HCT116 (cell line): ENCODE measurements around the gene ITGA1. TPM values are rescaled to one million over a fixed set of nuclear protein-coding genes. Genes with fewer than 3 reads are reported as not detected.

Source experiments
- ATAC-seq: fragments of 200-7000 bp; cut with Tn5 transposase; 2 replicates; pipeline ENCODE4 v1.9.1; 2020; ENCODE audit warnings: mild to moderate bottlenecking, moderate library complexity
- BruUV-seq: library from RNA; stranded (reverse); fragments of 400-500 nt; replicated peaks from 2 replicates; lab custom pipeline; 2021; lab: Mats Ljungman, UMichigan
- CTCF ChIA-PET: fragments of 300-600 bp; sonication (Branson Sonifier 250); formaldehyde crosslinking; loops from one replicate; lab custom pipeline; 2021; ENCODE audit warnings: antibody characterized with exemption; lab: Charles Lee
- POLR2A ChIA-PET: fragments of 300-600, 350-600 bp; sonication (Branson Sonifier 250); formaldehyde crosslinking; loops from one replicate; lab custom pipeline; 2021; ENCODE audit warnings: antibody characterized with exemption; lab: Charles Lee
- RAD21 ChIA-PET, 2 experiments: fragments of 300-600 bp; sonication (Branson Sonifier 250); formaldehyde crosslinking; loops; one replicate each; lab custom pipeline; 2023; ENCODE audit warnings: low total read pairs in 2 of 2; ENCODE audit not compliant: uncharacterized antibody in 2 of 2, unreplicated experiment in 2 of 2, low non-redundant PET in 1 of 2; lab: Charles Lee
- DNase-seq: peaks from one replicate; pipeline ENCODE4 v3.0.0-alpha.2; 2010; ENCODE audit warnings: low read depth, low spot score
- H2AFZ ChIP-seq: fragments of 200-600 bp; shearing (Covaris generic), sonication (generic); 2 replicates; pipeline ENCODE4 v1.6.1; 2017; ENCODE audit warnings: low read depth, mixed run types, mixed read lengths, antibody characterized with exemption, low read length; ENCODE audit not compliant: poor library complexity, severe bottlenecking
- H3K27ac ChIP-seq: 2 replicates; pipeline ENCODE4 v1.5.1; 2012; ENCODE audit warnings: low read depth, low read length
- H3K27me3 ChIP-seq: fragments of 200-600 bp; sonication (generic); 2 replicates; pipeline ENCODE4 v1.6.1; 2016; ENCODE audit warnings: mixed run types, low read length, mixed read lengths; ENCODE audit not compliant: insufficient read depth
- H3K36me3 ChIP-seq, 2 experiments: fragments of 200-500 bp in 1 of 2; fragments of 200-600 bp in 1 of 2; sonication (Bioruptor generic) in 1 of 2; sonication (generic) in 1 of 2; 2 replicates each; pipeline versions ENCODE4 v1.5.1 to v1.6.1; 2014 to 2016; ENCODE audit warnings: low read length in 2 of 2, inconsistent platforms in 1 of 2, mixed read lengths in 1 of 2, mixed run types in 1 of 2; ENCODE audit not compliant: insufficient read depth in 2 of 2, control insufficient read depth in 1 of 2
- H3K4me1 ChIP-seq, 2 experiments: fragments of 200-600 bp in 1 of 2; sonication (generic) in 1 of 2; 2 replicates each; pipeline versions ENCODE4 v1.5.1 to v1.6.1; 2012 to 2017; ENCODE audit warnings: low read length in 2 of 2, inconsistent platforms in 1 of 2, mild to moderate bottlenecking in 1 of 2, mixed read lengths in 1 of 2, mixed run types in 1 of 2, moderate library complexity in 1 of 2; ENCODE audit not compliant: insufficient read depth in 2 of 2, control insufficient read depth in 1 of 2
- H3K4me2 ChIP-seq: fragments of 200-600 bp; sonication (generic); 2 replicates; pipeline ENCODE4 v1.6.1; 2017; ENCODE audit warnings: mixed run types, low read length, mixed read lengths
- H3K4me3 ChIP-seq, 2 experiments: fragments of 200-600 bp in 1 of 2; sonication (generic) in 1 of 2; replicated peaks in 1 of 2; 2 replicates each; pipeline ENCODE4 v1.5.1; 2011 to 2016; ENCODE audit warnings: low read length in 2 of 2, control low read depth in 1 of 2, low read depth in 1 of 2, mild to moderate bottlenecking in 1 of 2, mixed read lengths in 1 of 2, mixed run types in 1 of 2
- H3K79me2 ChIP-seq: fragments of 200-600 bp; sonication (generic); 2 replicates; pipeline ENCODE4 v1.6.1; 2017; ENCODE audit warnings: mild to moderate bottlenecking, mixed run types, low read length, moderate library complexity, mixed read lengths; ENCODE audit not compliant: insufficient read depth
- H3K9ac ChIP-seq: fragments of 200-600 bp; sonication (generic); 2 replicates; pipeline ENCODE4 v1.6.1; 2016; ENCODE audit warnings: low read length, mixed read lengths
- H3K9me2 ChIP-seq: fragments of 200-600 bp; sonication (generic), shearing (Covaris generic); 2 replicates; pipeline ENCODE4 v1.6.1; 2017; ENCODE audit warnings: mixed run types, mild to moderate bottlenecking, moderate library complexity; ENCODE audit not compliant: insufficient read depth
- H3K9me3 ChIP-seq, 2 experiments: fragments of 200-500 bp in 1 of 2; fragments of 200-600 bp in 1 of 2; sonication (Bioruptor generic) in 1 of 2; sonication (generic) in 1 of 2; 2 replicates each; pipeline ENCODE4 v1.6.1; 2014 to 2017; ENCODE audit warnings: low read length in 2 of 2, mixed read lengths in 2 of 2, inconsistent platforms in 1 of 2, low read depth in 1 of 2, mild to moderate bottlenecking in 1 of 2, mixed run types in 1 of 2, moderate library complexity in 1 of 2; ENCODE audit not compliant: control insufficient read depth in 1 of 2, insufficient read depth in 1 of 2
- H4K20me1 ChIP-seq: fragments of 200-600 bp; sonication (generic), shearing (Covaris generic); 2 replicates; pipeline ENCODE4 v1.6.1; 2017; ENCODE audit warnings: mixed run types, mild to moderate bottlenecking, moderate library complexity; ENCODE audit not compliant: insufficient read depth
- EGR1 ChIP-seq: IDR thresholded peaks from 2 replicates; pipeline ENCODE4 v1.6.1; 2012; ENCODE audit warnings: low read depth
- EZH2 ChIP-seq: fragments of 200-600 bp; sonication (generic); IDR thresholded peaks from 2 replicates; pipeline ENCODE4 v1.6.1; 2017; ENCODE audit warnings: antibody characterized with exemption, mixed run types
- POLR2AphosphoS5 ChIP-seq: IDR thresholded peaks from 2 replicates; pipeline ENCODE4 v1.6.1; 2011; ENCODE audit warnings: mild to moderate bottlenecking, low read depth, low read length, moderate library complexity
- RAD21 ChIP-seq: IDR thresholded peaks from 2 replicates; pipeline ENCODE4 v1.6.1; 2012; ENCODE audit warnings: low read depth, mild to moderate bottlenecking
- SRF ChIP-seq: IDR thresholded peaks from 2 replicates; pipeline ENCODE4 v1.6.1; 2012; ENCODE audit warnings: low read depth
- TCF7L2 ChIP-seq: IDR thresholded peaks from 2 replicates; pipeline ENCODE4 v1.7.0; 2011; ENCODE audit warnings: borderline replicate concordance, inconsistent platforms; ENCODE audit not compliant: insufficient read depth, insufficient read length; ENCODE audit errors: extremely low read depth
- YY1 ChIP-seq: IDR thresholded peaks from 2 replicates; pipeline ENCODE4 v1.6.1; 2011; ENCODE audit warnings: low read length, low read depth, moderate library complexity, mild to moderate bottlenecking; ENCODE audit not compliant: insufficient replicate concordance; ENCODE audit errors: extremely low read depth
- ZNF274 ChIP-seq: fragments of 200-500 bp; sonication (Bioruptor generic); IDR thresholded peaks from 2 replicates; pipeline ENCODE4 v1.6.1; 2014; ENCODE audit warnings: mild to moderate bottlenecking, low read depth, low read length, inconsistent platforms
- intact Hi-C: fragments of 100-400 bp; cut with micrococcal nuclease; formaldehyde crosslinking; loops from 2 replicates; pipeline ENCODE4 v1.10.0; 2022
- total RNA-seq: library from RNA; stranded (reverse); gene quantifications from one replicate; pipeline ENCODE4 v1.2.1, GENCODE V29; 2021; ENCODE audit not compliant: unreplicated experiment
- TF ChIP-seq, protein P1 (sequence below): IDR thresholded peaks from 2 replicates; pipeline ENCODE4 v1.6.1; 2011; ENCODE audit warnings: mild to moderate bottlenecking, low read length, moderate library complexity; ENCODE audit not compliant: insufficient replicate concordance; ENCODE audit errors: extremely low read depth
- TF ChIP-seq, protein P2 (sequence below), 3 experiments: fragments of 200-600 bp in 1 of 3; sonication (generic) in 1 of 3; IDR thresholded peaks in 2 of 3; conservative IDR thresholded peaks in 1 of 3; 2 replicates each; pipeline ENCODE4 v1.5.1; 2012 to 2017; ENCODE audit warnings: low read depth in 2 of 3, low read length in 2 of 3, antibody characterized with exemption in 1 of 3, borderline replicate concordance in 1 of 3, control low read depth in 1 of 3, mild to moderate bottlenecking in 1 of 3, mixed read lengths in 1 of 3, mixed run types in 1 of 3, moderate library complexity in 1 of 3; ENCODE audit not compliant: insufficient read depth in 1 of 3
- TF ChIP-seq, protein P3 (sequence below): IDR thresholded peaks from 2 replicates; pipeline ENCODE4 v1.6.1; 2012
- TF ChIP-seq, protein P4 (sequence below): IDR thresholded peaks from 2 replicates; pipeline ENCODE4 v1.6.1; 2012; ENCODE audit warnings: low read depth

Gene ITGA1
- total RNA-seq, 1 experiment from 2014 or later: 1.8 TPM

DNA sequence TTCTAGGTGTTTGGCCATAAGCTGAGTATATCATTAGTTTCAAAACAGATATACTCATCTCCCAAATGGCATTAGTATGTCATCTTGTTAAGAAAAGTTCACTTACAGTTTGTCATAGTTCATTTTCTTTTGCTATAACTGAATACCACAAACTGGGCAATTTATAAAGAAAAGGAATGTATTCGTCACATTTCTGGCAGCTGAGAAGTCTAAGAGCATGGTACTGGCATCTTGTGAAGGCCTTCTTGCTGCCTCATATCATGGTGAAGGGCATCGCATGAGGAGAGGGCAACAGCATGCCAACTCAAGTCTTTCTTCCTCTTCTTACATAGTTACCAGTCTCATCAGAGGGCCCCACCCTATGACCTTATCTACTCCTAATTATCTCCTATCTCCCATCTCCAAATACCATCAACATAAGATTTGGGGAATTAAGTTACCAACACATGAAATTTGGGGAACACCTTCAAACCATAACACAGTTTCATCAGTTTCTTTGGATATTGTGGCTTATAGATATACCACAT lies 20.4 kb upstream of the ITGA1 start:
- POLR2A ChIA-PET: no interaction called here
- H2AFZ ChIP-seq: no peak overlapping the region
- no peaks in the 10 kb centered on the region for H3K36me3 ChIP-seq
- H3K4me1 ChIP-seq: no peaks in the 10 kb centered on the region
- no peak overlapping the region for H3K9ac ChIP-seq
- ATAC-seq (no peak), DNase-seq (no peak)
- CTCF ChIA-PET: no interaction called here
- no peaks in the 10 kb centered on the region for H3K79me2 ChIP-seq
- H3K27ac ChIP-seq: no peak overlapping the region
- no peaks in the 10 kb centered on the region for H4K20me1 ChIP-seq
- TF ChIP-seq, protein P1, sequence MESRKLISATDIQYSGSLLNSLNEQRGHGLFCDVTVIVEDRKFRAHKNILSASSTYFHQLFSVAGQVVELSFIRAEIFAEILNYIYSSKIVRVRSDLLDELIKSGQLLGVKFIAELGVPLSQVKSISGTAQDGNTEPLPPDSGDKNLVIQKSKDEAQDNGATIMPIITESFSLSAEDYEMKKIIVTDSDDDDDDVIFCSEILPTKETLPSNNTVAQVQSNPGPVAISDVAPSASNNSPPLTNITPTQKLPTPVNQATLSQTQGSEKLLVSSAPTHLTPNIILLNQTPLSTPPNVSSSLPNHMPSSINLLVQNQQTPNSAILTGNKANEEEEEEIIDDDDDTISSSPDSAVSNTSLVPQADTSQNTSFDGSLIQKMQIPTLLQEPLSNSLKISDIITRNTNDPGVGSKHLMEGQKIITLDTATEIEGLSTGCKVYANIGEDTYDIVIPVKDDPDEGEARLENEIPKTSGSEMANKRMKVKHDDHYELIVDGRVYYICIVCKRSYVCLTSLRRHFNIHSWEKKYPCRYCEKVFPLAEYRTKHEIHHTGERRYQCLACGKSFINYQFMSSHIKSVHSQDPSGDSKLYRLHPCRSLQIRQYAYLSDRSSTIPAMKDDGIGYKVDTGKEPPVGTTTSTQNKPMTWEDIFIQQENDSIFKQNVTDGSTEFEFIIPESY: no peak
- TF ChIP-seq EGR1: no peak
- TF ChIP-seq TCF7L2: no peak
- TF ChIP-seq SRF: no peak
- TF ChIP-seq, protein P2, sequence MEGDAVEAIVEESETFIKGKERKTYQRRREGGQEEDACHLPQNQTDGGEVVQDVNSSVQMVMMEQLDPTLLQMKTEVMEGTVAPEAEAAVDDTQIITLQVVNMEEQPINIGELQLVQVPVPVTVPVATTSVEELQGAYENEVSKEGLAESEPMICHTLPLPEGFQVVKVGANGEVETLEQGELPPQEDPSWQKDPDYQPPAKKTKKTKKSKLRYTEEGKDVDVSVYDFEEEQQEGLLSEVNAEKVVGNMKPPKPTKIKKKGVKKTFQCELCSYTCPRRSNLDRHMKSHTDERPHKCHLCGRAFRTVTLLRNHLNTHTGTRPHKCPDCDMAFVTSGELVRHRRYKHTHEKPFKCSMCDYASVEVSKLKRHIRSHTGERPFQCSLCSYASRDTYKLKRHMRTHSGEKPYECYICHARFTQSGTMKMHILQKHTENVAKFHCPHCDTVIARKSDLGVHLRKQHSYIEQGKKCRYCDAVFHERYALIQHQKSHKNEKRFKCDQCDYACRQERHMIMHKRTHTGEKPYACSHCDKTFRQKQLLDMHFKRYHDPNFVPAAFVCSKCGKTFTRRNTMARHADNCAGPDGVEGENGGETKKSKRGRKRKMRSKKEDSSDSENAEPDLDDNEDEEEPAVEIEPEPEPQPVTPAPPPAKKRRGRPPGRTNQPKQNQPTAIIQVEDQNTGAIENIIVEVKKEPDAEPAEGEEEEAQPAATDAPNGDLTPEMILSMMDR (IDR thresholded peaks at IDR 0.05 in 2 of 3, conservative IDR thresholded peaks at IDR 0.05 in 1 of 3; ENCODE audit: borderline replicate concordance in 1 of 3, insufficient read depth in 1 of 3, low read depth in 2 of 3, low read length in 2 of 3): no peak
- TF ChIP-seq, protein P3, sequence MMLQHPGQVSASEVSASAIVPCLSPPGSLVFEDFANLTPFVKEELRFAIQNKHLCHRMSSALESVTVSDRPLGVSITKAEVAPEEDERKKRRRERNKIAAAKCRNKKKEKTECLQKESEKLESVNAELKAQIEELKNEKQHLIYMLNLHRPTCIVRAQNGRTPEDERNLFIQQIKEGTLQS: no peak
- no peak for TF ChIP-seq EZH2
- TF ChIP-seq ZNF274: no peak
- no peak for TF ChIP-seq YY1
- TF ChIP-seq POLR2AphosphoS5: no peak
- TF ChIP-seq, protein P4, sequence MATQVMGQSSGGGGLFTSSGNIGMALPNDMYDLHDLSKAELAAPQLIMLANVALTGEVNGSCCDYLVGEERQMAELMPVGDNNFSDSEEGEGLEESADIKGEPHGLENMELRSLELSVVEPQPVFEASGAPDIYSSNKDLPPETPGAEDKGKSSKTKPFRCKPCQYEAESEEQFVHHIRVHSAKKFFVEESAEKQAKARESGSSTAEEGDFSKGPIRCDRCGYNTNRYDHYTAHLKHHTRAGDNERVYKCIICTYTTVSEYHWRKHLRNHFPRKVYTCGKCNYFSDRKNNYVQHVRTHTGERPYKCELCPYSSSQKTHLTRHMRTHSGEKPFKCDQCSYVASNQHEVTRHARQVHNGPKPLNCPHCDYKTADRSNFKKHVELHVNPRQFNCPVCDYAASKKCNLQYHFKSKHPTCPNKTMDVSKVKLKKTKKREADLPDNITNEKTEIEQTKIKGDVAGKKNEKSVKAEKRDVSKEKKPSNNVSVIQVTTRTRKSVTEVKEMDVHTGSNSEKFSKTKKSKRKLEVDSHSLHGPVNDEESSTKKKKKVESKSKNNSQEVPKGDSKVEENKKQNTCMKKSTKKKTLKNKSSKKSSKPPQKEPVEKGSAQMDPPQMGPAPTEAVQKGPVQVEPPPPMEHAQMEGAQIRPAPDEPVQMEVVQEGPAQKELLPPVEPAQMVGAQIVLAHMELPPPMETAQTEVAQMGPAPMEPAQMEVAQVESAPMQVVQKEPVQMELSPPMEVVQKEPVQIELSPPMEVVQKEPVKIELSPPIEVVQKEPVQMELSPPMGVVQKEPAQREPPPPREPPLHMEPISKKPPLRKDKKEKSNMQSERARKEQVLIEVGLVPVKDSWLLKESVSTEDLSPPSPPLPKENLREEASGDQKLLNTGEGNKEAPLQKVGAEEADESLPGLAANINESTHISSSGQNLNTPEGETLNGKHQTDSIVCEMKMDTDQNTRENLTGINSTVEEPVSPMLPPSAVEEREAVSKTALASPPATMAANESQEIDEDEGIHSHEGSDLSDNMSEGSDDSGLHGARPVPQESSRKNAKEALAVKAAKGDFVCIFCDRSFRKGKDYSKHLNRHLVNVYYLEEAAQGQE: no peak
- TF ChIP-seq RAD21: no peak
- H3K9me3 ChIP-seq: no peaks in the 10 kb centered on the region
- RAD21 ChIA-PET: no interaction called here
- H3K27me3 ChIP-seq: no peaks in the 10 kb centered on the region
- H3K4me3 ChIP-seq: no peak overlapping the region
- no peak overlapping the region for H3K4me2 ChIP-seq
- H3K9me2 ChIP-seq: no peaks in the 10 kb centered on the region
- no TSS peak for BruUV-seq
- intact Hi-C loops: no loop called here
